ENCODE results near the gene PLCB3.

The PLCB3 gene

GRCh38 chr11:64216879-64217278 is 34.5 kb upstream of the PLCB3 start:
- no peak for TF ChIP-seq SIN3A (IDR thresholded peaks at IDR 0.05; ENCODE audit: borderline replicate concordance, insufficient read depth, low read length)
- no peak for TF ChIP-seq TAF1 (IDR thresholded peaks at IDR 0.05; ENCODE audit: borderline replicate concordance, insufficient read depth, low read length)
- no peak for TF ChIP-seq FOXP2 (optimal IDR thresholded peaks at IDR 0.05; ENCODE audit: borderline replicate concordance, extremely low read depth, extremely low read length, insufficient read depth)
- TF ChIP-seq POLR2AphosphoS5 (IDR thresholded peaks at IDR 0.05; ENCODE audit: low read depth, low read length) = no peak
- no peak for TF ChIP-seq REST (IDR thresholded peaks at IDR 0.05; ENCODE audit: insufficient read depth in 1 of 2, low read depth in 2 of 2, low read length in 2 of 2)

- TF ChIP-seq FOXP2 (optimal IDR thresholded peaks at IDR 0.05; ENCODE audit: borderline replicate concordance, extremely low read depth, extremely low read length, insufficient read depth) = no peak
- TF ChIP-seq SIN3A (IDR thresholded peaks at IDR 0.05; ENCODE audit: borderline replicate concordance, insufficient read depth, low read length) = no peak
- no peak for TF ChIP-seq POLR2AphosphoS5 (IDR thresholded peaks at IDR 0.05; ENCODE audit: low read depth, low read length)
- no peak for TF ChIP-seq REST (IDR thresholded peaks at IDR 0.05; ENCODE audit: insufficient read depth in 1 of 2, low read depth in 2 of 2, low read length in 2 of 2)
- no peak for TF ChIP-seq TAF1 (IDR thresholded peaks at IDR 0.05; ENCODE audit: borderline replicate concordance, insufficient read depth, low read length)
These were observed 32.5 kb upstream of the PLCB3 start for GRCh38 chr11:64218628-64219353.

GRCh38 chr11:64219354-64219684 is 32.0 kb upstream of the PLCB3 start:
- no peak for TF ChIP-seq TAF1 (IDR thresholded peaks at IDR 0.05; ENCODE audit: borderline replicate concordance, insufficient read depth, low read length)
- TF ChIP-seq FOXP2 (optimal IDR thresholded peaks at IDR 0.05; ENCODE audit: borderline replicate concordance, extremely low read depth, extremely low read length, insufficient read depth) = no peak
- TF ChIP-seq SIN3A (IDR thresholded peaks at IDR 0.05; ENCODE audit: borderline replicate concordance, insufficient read depth, low read length) = no peak
- no peak for TF ChIP-seq REST (IDR thresholded peaks at IDR 0.05; ENCODE audit: insufficient read depth in 1 of 2, low read depth in 2 of 2, low read length in 2 of 2)
- no peak for TF ChIP-seq POLR2AphosphoS5 (IDR thresholded peaks at IDR 0.05; ENCODE audit: low read depth, low read length)

GRCh38 chr11:64219755-64220154 is 31.6 kb upstream of the PLCB3 start:
- no peak for TF ChIP-seq TAF1 (IDR thresholded peaks at IDR 0.05; ENCODE audit: borderline replicate concordance, insufficient read depth, low read length)
- no peak for TF ChIP-seq REST (IDR thresholded peaks at IDR 0.05; ENCODE audit: insufficient read depth in 1 of 2, low read depth in 2 of 2, low read length in 2 of 2)
- TF ChIP-seq SIN3A (IDR thresholded peaks at IDR 0.05; ENCODE audit: borderline replicate concordance, insufficient read depth, low read length) = no peak
- TF ChIP-seq POLR2AphosphoS5 (IDR thresholded peaks at IDR 0.05; ENCODE audit: low read depth, low read length) = no peak
- no peak for TF ChIP-seq FOXP2 (optimal IDR thresholded peaks at IDR 0.05; ENCODE audit: borderline replicate concordance, extremely low read depth, extremely low read length, insufficient read depth)
